Upper lobe of left lung (tissue), 6 donors: ENCODE measurements around the gene ABHD15. TPM values are rescaled to one million over a fixed set of nuclear protein-coding genes. Genes with fewer than 3 reads are reported as not detected.
A peak's percentile ranks its signal among the peaks of the same experiment; 100 is the strongest.

Experiments
- ATAC-seq, 2 donors: fragments of 200-7000 bp; cut with Tn5 transposase; one replicate each; pipeline ENCODE4 v1.9.1; 2022; ENCODE audit warnings: mild to moderate bottlenecking in 2 of 2, moderate library complexity in 2 of 2; ENCODE audit not compliant: low FRiP score in 2 of 2
- DNase-seq, 2 donors: peaks; one replicate each; pipeline ENCODE4 v3.0.0-alpha.2; 2019 to 2020
- H3K27ac ChIP-seq, 4 donors: fragments of 200-600 bp; sonication (generic); one replicate each; pipeline ENCODE4 v1.5.1; 2016 to 2019
- H3K27me3 ChIP-seq, 4 donors: fragments of 200-600 bp; sonication (generic); one replicate each; pipeline ENCODE4 v1.5.1; 2017 to 2019
- H3K36me3 ChIP-seq, 4 donors: fragments of 200-600 bp; sonication (generic); one replicate each; pipeline ENCODE4 v1.5.1; 2016 to 2019
- H3K4me1 ChIP-seq, 4 donors: fragments of 200-600 bp; sonication (generic); one replicate each; pipeline ENCODE4 v1.5.1; 2018 to 2019
- H3K4me3 ChIP-seq, 4 donors: fragments of 200-600 bp; sonication (generic); one replicate each; pipeline ENCODE4 v1.5.1; 2017 to 2019; ENCODE audit warnings: mild to moderate bottlenecking in 2 of 4, moderate library complexity in 1 of 4
- H3K9me3 ChIP-seq, 4 donors: fragments of 200-600 bp; sonication (generic); one replicate each; pipeline ENCODE4 v1.5.1; 2018 to 2019
- CTCF ChIP-seq, 6 experiments: fragments of 450-650 bp in 4 of 6; fragments of 200-600 bp in 2 of 6; sonication (generic) in 2 of 6; IDR thresholded peaks; one replicate each; pipeline ENCODE4 v1.5.1; 2016 to 2019; ENCODE audit warnings: antibody characterized with exemption in 6 of 6
- EP300 ChIP-seq, 4 donors: sonication (generic); formaldehyde crosslinking; IDR thresholded peaks; one replicate each; pipeline ENCODE4 v1.5.1; 2017; ENCODE audit warnings: antibody characterized with exemption in 4 of 4, control low read depth in 2 of 4
- POLR2A ChIP-seq, 4 donors: fragments of 450-650 bp; IDR thresholded peaks; one replicate each; pipeline ENCODE4 v1.5.1; 2016 to 2017; ENCODE audit warnings: antibody characterized with exemption in 4 of 4, mild to moderate bottlenecking in 2 of 4
- POLR2AphosphoS5 ChIP-seq, 2 donors: sonication (generic); formaldehyde crosslinking; IDR thresholded peaks; one replicate each; pipeline ENCODE4 v1.5.1; 2017; ENCODE audit warnings: antibody characterized with exemption in 2 of 2
- WGBS, 2 donors: methylation state at CpG; one replicate each; pipeline ENCODE4 v1.1.5; 2017 to 2018; 5-methylcytosine and 5-hydroxymethylcytosine counted together
- total RNA-seq, 6 donors: library from RNA; depleted of rRNA in 4 of 6; stranded (reverse); fragments of >200 nt in 4 of 6; gene quantifications; one replicate each; pipeline versions ENCODE4 v1.1.0 to v1.2.1, GENCODE V29; 2016 to 2021
- donor health status: DM: no; HTN: no; CAD: no; lungs with moderate emphysema.
- donor health status: DM: no; HTN: yes; CAD: no; lungs with severe emphysema.

Gene ABHD15
- total RNA-seq, 6 donors from 2014 or later, result 12.8 to 17.8 (median 14.9) TPM

- DNase-seq, result peak; percentile 91 to 98
- H3K4me1 ChIP-seq, result peaks cover 26 to 64% (median 42%) of the 10 kb centered on the region in 4 donors
- H3K4me3 ChIP-seq, result peak within 1 kb of the TSS; percentile 62 to 77 (median 68)
- H3K27ac ChIP-seq, result peak within 1 kb of the TSS; percentile 84 to 93 (median 90)
- peak; percentile 80 to 86 for ATAC-seq
- 0 to 3% methylated on average over 1 to 24 of the region's 85 CpGs for WGBS, 2 donors
- no peaks in the 10 kb centered on the region for H3K27me3 ChIP-seq
- TF ChIP-seq EP300 (IDR thresholded peaks at IDR 0.05), result no peak
- TF ChIP-seq POLR2AphosphoS5 (IDR thresholded peaks at IDR 0.05), result peak; percentile 37 to 76
- no peak for TF ChIP-seq CTCF (IDR thresholded peaks at IDR 0.05)
- TF ChIP-seq POLR2A (IDR thresholded peaks at IDR 0.05), result peak in 3 of 4 donors; percentile 31 to 85 (median 61)
- H3K9me3 ChIP-seq, result no peaks in the 10 kb centered on the region
- peaks cover 0 to 11% (median 1%) of the 10 kb centered on the region in 4 donors for H3K36me3 ChIP-seq
Measured at GRCh38 chr17:29568331-29569244, 1.8 kb upstream of the ABHD15 start, which contains the start of gene TP53I13. Gene TP53I13, plus strand, starts transcription at chr17:29568701. Its CDS starts 58 bp downstream, at chr17:29568759.

- peak; percentile 67 to 79 for ATAC-seq
- no peaks in the 10 kb centered on the region for H3K27me3 ChIP-seq
- TF ChIP-seq POLR2A (IDR thresholded peaks at IDR 0.05) (no peak), POLR2AphosphoS5 (IDR thresholded peaks at IDR 0.05) (peak in 1 of 2 donors; percentile 5), CTCF (IDR thresholded peaks at IDR 0.05) (peak; percentile 33 to 60 (median 46))
- peak; percentile 72 to 94 for DNase-seq
- H3K27ac ChIP-seq, result peak overlapping the region; percentile 84 to 93 (median 90)
- peak overlapping the region; percentile 62 to 77 (median 68) for H3K4me3 ChIP-seq
- no peaks in the 10 kb centered on the region for H3K9me3 ChIP-seq
- peaks cover 26 to 59% (median 37%) of the 10 kb centered on the region in 4 donors for H3K4me1 ChIP-seq
- H3K36me3 ChIP-seq, result peaks cover 0 to 6% (median under 1%) of the 10 kb centered on the region in 4 donors
- WGBS, 2 donors, result 1 to 2% methylated on average over 14 to 50 of the region's 63 CpGs
Measured at GRCh38 chr17:29567554-29568330, 905 bp upstream of the ABHD15 start.

GRCh38 chr17:29567304-29567553 is 392 bp upstream of the ABHD15 start:
- Histone ChIP-seq H3K9me3 (no peaks in the 10 kb centered on the region), H3K27ac (peak overlapping the region; percentile 84 to 93 (median 90)), H3K36me3 (peaks cover 0 to 6% (median 4%) of the 10 kb centered on the region in 4 donors), H3K4me3 (peak overlapping the region; percentile 62 to 77 (median 68)), H3K27me3 (no peaks in the 10 kb centered on the region), H3K4me1 (peaks cover 28 to 59% (median 36%) of the 10 kb centered on the region in 4 donors)
- peak in 1 of 4 donors; percentile 44 for TF ChIP-seq POLR2A (IDR thresholded peaks at IDR 0.05)
- TF ChIP-seq EP300 (IDR thresholded peaks at IDR 0.05), result no peak
- TF ChIP-seq POLR2AphosphoS5 (IDR thresholded peaks at IDR 0.05), result no peak
- TF ChIP-seq CTCF (IDR thresholded peaks at IDR 0.05), result no peak
- WGBS, 2 donors, result 0 to 2% methylated on average over 4 to 27 of the region's 27 CpGs
- DNase-seq, result no peak
- peak; percentile 5 to 34 for ATAC-seq

- 16 to 33% methylated on average over 17 to 41 of the region's 55 CpGs for WGBS, 2 donors
- no peaks in the 10 kb centered on the region for H3K27me3 ChIP-seq
- peak in 1 of 2 donors; percentile 6 for ATAC-seq
- H3K36me3 ChIP-seq, result peaks cover 0 to 7% (median 3%) of the 10 kb centered on the region in 4 donors
- peaks cover 36 to 65% (median 46%) of the 10 kb centered on the region in 4 donors for H3K4me1 ChIP-seq
- peak overlapping the region; percentile 84 to 93 (median 90) for H3K27ac ChIP-seq
- peak overlapping the region; percentile 62 to 77 (median 72) for H3K4me3 ChIP-seq
- peak; percentile 56 to 92 for DNase-seq
- TF ChIP-seq EP300 (IDR thresholded peaks at IDR 0.05), result no peak
- TF ChIP-seq POLR2AphosphoS5 (IDR thresholded peaks at IDR 0.05), result no peak
- TF ChIP-seq CTCF (IDR thresholded peaks at IDR 0.05), result no peak
- TF ChIP-seq POLR2A (IDR thresholded peaks at IDR 0.05), result no peak
- H3K9me3 ChIP-seq, result no peaks in the 10 kb centered on the region
Measured at GRCh38 chr17:29565643-29566472, 979 bp downstream of the ABHD15 start.
